ENCODE results near the gene RESP18. TPM values are rescaled to one million over a fixed set of nuclear protein-coding genes. Genes with fewer than 3 reads are reported as not detected.

The RESP18 gene
- total RNA-seq, 6 experiments from 2014 or later: not detected

- no peak for DNase-seq
- H3K4me3 ChIP-seq: no peak overlapping the region
- ATAC-seq: peak in 3 of 4 donors; percentile 28 to 47 (median 45)
These were observed 36.2 kb upstream of the RESP18 start for GRCh38 chr2:219368690-219369191.

GRCh38 chr2:219362524-219363164, 30.1 kb upstream of the RESP18 start:
- intact Hi-C loops (cut with DNase I): no loop called here
- WGBS (ENCODE audit: insufficient coverage, low coverage, low lambda C conversion rate, missing lambda C conversion rate): 62% methylated on average over 3 of the region's 3 CpGs

More at GRCh38 chr2:219368690-219369191, 36.2 kb upstream of the RESP18 start:
- Histone ChIP-seq H3K27me3 (no peaks in the 10 kb centered on the region), H3K36me3 (peaks cover 0 to 6% (median 2%) of the 10 kb centered on the region in 4 donors), H3K4me1 (no peaks in the 10 kb centered on the region), H3K9me3 (no peaks in the 10 kb centered on the region), H3K27ac (no peak overlapping the region)
- intact Hi-C loops (cut with DNase I): no loop called here
- TF ChIP-seq, protein P1, sequence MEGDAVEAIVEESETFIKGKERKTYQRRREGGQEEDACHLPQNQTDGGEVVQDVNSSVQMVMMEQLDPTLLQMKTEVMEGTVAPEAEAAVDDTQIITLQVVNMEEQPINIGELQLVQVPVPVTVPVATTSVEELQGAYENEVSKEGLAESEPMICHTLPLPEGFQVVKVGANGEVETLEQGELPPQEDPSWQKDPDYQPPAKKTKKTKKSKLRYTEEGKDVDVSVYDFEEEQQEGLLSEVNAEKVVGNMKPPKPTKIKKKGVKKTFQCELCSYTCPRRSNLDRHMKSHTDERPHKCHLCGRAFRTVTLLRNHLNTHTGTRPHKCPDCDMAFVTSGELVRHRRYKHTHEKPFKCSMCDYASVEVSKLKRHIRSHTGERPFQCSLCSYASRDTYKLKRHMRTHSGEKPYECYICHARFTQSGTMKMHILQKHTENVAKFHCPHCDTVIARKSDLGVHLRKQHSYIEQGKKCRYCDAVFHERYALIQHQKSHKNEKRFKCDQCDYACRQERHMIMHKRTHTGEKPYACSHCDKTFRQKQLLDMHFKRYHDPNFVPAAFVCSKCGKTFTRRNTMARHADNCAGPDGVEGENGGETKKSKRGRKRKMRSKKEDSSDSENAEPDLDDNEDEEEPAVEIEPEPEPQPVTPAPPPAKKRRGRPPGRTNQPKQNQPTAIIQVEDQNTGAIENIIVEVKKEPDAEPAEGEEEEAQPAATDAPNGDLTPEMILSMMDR (IDR thresholded peaks at IDR 0.05): no peak
- no peak for TF ChIP-seq POLR2A (IDR thresholded peaks at IDR 0.05)
- whole genome bisulfite sequencing (ENCODE audit: insufficient coverage, low coverage, low lambda C conversion rate, missing lambda C conversion rate): 33% methylated on average over 3 of the region's 3 CpGs

DNA sequence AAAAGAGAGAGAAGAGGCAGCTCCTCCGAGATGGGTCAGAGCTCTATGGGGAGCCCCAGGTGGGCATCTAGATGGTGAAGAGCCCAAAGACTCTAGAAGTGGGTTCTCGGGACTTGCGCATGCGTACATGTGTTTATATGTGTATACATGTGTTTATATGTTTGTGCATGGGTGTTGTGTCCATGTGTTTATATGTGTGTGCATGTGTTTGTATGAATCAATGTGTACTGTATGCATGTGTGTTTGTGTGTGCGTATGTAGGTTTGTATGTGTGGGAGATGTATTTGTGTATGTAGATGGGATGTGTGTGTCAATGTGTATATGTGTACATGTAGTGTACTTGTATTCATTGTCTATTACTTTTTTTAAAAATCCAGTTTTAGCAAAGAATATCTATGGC, 29.5 kb upstream of the RESP18 start:
- Histone ChIP-seq H3K27me3 (peaks cover 0 to 4% of the 10 kb centered on the region in 2 donors), H3K4me1 (peaks cover 0 to 5% (median 0%) of the 10 kb centered on the region in 4 donors), H3K4me3 (no peak overlapping the region), H3K9me3 (no peaks in the 10 kb centered on the region), H3K27ac (no peak overlapping the region), H3K36me3 (no peaks in the 10 kb centered on the region)
- intact Hi-C loops (cut with DNase I): no loop called here
- ATAC-seq: no peak
- TF ChIP-seq, protein P1 (IDR thresholded peaks at IDR 0.05): no peak
- no peak for TF ChIP-seq POLR2A (IDR thresholded peaks at IDR 0.05)
- DNase-seq: no peak
- WGBS (ENCODE audit: insufficient coverage, low coverage, low lambda C conversion rate, missing lambda C conversion rate): 96% methylated on average over 5 of the region's 5 CpGs

More at GRCh38 chr2:219362524-219363164, 30.1 kb upstream of the RESP18 start:
- no peak overlapping the region for H3K4me3 ChIP-seq
- H3K4me1 ChIP-seq: peaks cover 0 to 5% (median 0%) of the 10 kb centered on the region in 4 donors
- peaks cover 0 to under 1% of the 10 kb centered on the region in 2 donors for H3K27me3 ChIP-seq
- TF ChIP-seq, protein P1 (IDR thresholded peaks at IDR 0.05): no peak
- no peak for TF ChIP-seq POLR2A (IDR thresholded peaks at IDR 0.05)
- peak; percentile 20 to 55 (median 40) for ATAC-seq
- DNase-seq: no peak
- no peaks in the 10 kb centered on the region for H3K9me3 ChIP-seq
- H3K27ac ChIP-seq: no peak overlapping the region
- H3K36me3 ChIP-seq: no peaks in the 10 kb centered on the region

DNA sequence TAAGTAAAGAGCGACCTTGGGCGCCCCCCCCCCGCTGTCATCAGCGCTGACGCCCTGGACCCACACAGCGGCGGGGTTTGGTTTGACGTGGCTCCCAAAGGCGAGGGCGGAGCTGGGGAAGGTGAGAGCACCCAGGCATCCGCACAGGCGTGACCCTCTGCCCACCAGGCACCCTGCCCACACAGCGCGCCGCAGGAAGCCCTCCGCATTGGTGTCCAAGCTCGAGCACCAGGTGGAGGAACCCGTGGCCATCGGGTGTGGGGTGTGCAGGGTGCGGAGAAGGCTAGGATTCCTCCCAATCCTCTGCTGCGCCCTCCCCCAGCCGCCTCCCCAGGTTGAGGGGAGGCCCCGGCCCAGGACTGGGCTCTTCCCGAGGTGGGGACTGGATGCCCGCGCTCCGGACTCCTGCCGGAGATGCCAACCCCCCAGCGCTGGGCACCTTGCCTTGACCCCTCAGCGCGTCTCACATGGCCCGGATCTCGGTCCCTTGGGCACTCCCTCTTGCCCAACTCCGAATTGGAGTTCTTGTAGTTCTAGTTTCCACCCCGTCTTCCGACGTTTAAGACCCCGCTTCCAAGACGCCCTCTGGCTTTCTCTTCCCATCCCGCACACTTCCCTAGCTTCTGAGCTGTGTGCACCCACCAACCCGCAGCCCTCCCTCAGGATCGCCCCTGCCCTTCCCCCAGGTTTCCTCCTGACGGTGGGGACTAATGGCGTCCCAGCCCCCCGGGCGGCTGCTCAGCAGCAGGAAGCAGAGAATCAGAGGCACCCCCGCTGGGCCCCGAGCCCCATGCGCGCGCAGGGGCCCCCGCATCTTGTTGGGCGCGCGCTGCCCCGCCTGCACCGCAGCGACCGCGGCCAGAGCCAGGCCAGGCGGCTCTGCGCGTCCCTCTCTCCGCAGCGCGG, 25.9 kb upstream of the RESP18 start:
- ATAC-seq (peak in 2 of 4 donors; percentile 19 to 27), DNase-seq (no peak)
- TF ChIP-seq POLR2A (IDR thresholded peaks at IDR 0.05): no peak
- TF ChIP-seq, protein P1 (IDR thresholded peaks at IDR 0.05): no peak
- Histone ChIP-seq H3K4me3 (no peak overlapping the region), H3K36me3 (no peaks in the 10 kb centered on the region), H3K4me1 (peaks cover 0 to 5% (median 0%) of the 10 kb centered on the region in 4 donors), H3K27ac (no peak overlapping the region), H3K9me3 (no peaks in the 10 kb centered on the region), H3K27me3 (peaks cover 0 to 4% of the 10 kb centered on the region in 2 donors)
- 2% methylated on average over 13 of the region's 66 CpGs for WGBS (ENCODE audit: insufficient coverage, low coverage, low lambda C conversion rate, missing lambda C conversion rate)
- intact Hi-C loops (cut with DNase I): no loop called here

All from right lobe of liver (tissue), 6 donors.